ENCODE results near the gene SLC28A1.
"Not testable (repeated sequence)": the region's sequence is repeated elsewhere in the genome, so short reads cannot be mapped to it uniquely, and the experiment has no call there.

SLC28A1 gene

DNA sequence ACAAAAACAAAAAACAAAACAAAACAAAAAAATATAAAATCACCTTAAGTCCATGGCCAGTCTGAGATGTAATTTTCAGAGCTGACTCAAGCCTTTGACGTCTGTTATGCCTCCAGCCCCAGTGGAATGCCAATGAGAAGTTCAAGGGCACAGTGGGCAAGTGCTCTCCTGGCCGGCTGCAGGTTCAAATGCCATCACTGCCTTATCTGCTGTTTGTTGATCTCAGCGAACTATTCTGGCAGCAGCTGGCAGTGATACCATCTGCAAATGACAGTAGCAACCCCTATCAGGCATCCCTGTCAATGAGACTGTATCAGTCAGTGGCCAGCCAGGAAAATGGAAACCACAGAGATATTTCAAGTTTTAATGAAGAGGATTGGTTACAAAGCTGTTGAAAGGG, 86.4 kb downstream of the SLC28A1 start:
- DNase-seq (ENCODE audit: low read depth in 2 of 2): no peak

GRCh38 chr15:84973492-84974460, 89.3 kb downstream of the SLC28A1 start:
- no peak for DNase-seq (ENCODE audit: low read depth in 2 of 2)

DNA sequence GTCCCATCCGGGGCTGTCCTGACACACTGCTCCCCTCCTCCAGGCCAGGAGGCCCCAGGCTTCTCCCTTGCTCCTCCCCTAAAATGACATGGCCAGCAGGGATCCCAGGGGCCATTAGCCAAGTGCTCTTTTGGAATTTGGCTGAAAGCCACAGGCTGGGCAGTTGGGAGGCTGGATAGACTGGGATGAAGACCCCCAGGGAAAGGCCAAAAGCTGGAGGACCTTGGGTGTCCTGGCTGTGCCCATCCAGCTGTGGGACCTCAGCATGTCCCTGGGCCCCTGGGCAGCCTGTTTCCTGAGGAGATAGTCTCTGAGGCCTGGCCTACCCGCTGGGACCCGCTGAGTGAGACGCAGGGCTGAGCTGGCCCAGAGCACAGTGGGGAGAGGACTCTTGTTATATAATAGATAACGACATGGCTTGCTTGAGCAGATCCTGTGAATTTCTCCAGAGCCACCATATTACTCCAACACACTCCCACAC, 91.4 kb downstream of the SLC28A1 start:
- no peak for DNase-seq (ENCODE audit: low read depth in 2 of 2)

GRCh38 chr15:84976746-84977345, 92.4 kb downstream of the SLC28A1 start:
- no peak for DNase-seq (ENCODE audit: low read depth in 2 of 2)

DNA sequence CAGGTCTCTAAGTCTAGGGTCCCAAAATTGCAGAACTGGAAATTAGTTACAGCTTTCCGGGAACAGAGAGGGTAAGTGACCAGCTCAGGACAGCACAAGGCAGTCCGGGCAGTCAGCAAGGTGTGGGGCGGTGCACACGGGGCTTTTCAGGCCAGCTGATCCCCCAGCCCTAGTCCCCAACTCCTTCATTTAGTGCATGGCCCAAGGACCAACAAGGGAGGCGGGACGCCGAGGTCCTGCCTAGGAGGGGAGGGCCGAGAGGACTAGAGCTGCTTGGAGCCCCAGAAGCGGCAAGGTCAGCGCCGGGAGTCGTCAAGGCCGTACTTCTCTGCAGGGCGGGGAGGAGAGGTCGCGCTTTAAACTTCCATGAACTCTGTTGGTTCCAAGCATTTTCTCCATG, 95.2 kb downstream of the SLC28A1 start:
- DNase-seq (ENCODE audit: low read depth in 2 of 2): no peak

GRCh38 chr15:84980196-84981053, 96.0 kb downstream of the SLC28A1 start:
- DNase-seq (ENCODE audit: low read depth in 2 of 2): peak; percentile 73

GRCh38 chr15:84981054-84981710, 96.7 kb downstream of the SLC28A1 start:
- peak; percentile 92 for DNase-seq (ENCODE audit: low read depth in 2 of 2)

DNA sequence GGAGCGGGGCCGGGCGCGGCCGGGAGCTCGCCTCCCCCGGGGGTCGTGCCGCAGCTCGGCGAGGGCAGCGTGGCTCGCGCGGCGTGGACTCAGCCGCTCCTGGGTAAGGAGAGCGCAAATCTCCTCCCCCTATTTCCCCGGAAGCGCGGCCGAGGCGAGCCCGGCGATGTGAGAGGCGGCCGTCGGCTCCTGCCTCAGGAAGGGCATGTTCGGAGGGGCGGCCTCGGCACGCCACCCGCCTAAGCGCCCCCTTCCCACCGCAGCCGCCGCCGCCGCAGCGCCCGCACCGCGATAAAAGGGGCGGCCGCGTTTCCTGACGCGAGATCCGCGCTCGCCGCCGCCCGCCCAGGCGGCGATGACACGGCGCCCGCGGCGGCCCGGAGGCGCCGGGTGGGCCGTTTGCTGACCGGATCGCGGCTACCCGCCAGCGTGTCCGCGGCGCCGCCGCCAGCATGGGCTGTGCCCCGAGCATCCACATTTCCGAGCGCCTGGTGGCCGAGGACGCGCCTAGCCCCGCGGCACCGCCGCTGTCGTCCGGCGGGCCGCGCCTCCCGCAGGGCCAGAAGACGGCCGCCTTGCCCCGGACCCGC, 97.3 kb downstream of the SLC28A1 start, which contains the start of gene PDE8A:
Gene PDE8A (plus strand): TSS at position 146 of the 590 bp plus-strand sequence. CDS start 307 bp downstream, at position 453.
- DNase-seq (ENCODE audit: low read depth in 2 of 2): peak in 1 of 2 donors; percentile 15

GRCh38 chr15:84982301-84982920, 97.9 kb downstream of the SLC28A1 start:
- DNase-seq (ENCODE audit: low read depth in 2 of 2): peak in 1 of 2 donors; percentile 19

DNA sequence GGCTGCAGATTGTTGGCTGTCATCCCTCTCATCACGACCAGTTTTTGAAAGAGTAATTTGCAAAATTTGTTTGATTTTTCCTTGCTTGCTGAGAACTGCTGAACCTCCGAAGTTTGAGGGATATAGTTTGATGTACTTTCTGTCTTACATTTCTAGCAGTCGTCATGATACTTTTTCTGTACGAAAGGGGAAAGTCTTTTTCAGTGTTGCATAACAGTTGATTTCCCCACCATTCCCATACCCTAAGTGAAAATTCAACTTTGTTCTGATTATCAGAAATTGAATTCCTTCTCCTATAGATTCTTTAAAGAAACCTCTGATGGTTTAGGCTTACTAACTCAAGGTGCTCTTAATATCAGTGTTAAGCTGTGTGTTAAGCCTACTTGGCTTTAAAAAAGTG, 98.8 kb downstream of the SLC28A1 start:
- no peak for DNase-seq (ENCODE audit: low read depth in 2 of 2)

- DNase-seq (ENCODE audit: low read depth in 2 of 2): no peak
Measured at GRCh38 chr15:84983711-84984110, 99.2 kb downstream of the SLC28A1 start.

GRCh38 chr15:84985158-84985557, 100.7 kb downstream of the SLC28A1 start:
- DNase-seq (ENCODE audit: low read depth in 2 of 2): no peak

DNA sequence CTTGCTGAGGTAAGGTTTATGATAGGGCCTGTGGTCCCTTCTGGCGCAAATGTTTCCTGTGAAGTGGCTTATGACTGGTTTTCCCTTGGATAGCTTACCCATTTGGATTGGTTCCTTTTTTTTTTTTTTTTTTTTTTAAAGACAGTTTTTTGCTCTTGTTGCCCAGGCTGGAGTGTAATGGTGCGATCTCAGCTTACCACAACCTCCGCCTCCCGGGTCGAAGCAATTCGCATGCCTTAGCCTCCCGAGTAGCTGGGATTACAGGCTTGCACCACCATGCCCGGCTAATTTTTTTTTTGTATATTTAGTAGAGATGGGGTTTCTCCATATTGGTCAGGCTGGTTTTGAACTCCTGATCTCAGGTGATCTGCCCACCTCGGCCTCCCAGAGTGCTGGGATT, 102.9 kb downstream of the SLC28A1 start:
- not testable (repeated sequence) for DNase-seq (ENCODE audit: low read depth in 2 of 2)

DNA sequence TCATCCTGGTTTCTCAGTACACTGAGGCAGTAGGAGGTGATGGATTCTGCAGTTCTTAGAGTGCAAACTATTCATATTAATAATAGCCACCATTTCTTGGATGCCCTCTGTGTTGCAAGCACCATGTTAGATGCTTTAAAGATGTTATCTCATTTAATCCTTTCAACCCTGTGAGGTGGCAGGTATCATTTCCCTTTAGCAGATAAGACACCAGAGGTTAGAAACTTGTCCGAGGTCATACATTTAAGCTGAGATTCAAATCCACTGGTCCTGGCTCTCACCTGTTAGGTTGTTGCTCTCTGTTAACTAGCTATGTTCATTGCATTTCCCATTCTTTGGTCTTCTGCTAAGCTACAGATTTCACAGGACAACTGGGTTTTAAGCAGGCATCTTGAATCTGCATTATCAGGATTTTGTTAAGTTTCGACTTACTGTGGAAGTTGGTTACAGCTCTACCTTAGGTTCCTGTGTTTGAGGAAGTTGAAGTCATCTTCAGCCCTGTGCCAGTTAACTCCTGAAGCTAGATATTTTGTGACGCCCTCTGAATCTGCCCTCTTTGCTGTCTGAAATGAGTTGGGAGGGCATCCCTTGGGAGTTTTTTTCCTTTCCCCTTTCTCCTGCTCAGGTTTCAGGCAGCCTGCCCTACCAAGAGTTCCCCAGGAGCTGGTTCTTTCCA, 103.6 kb downstream of the SLC28A1 start:
- DNase-seq (ENCODE audit: low read depth in 2 of 2): no peak

GRCh38 chr15:84988909-84989644, 104.6 kb downstream of the SLC28A1 start:
- no peak for DNase-seq (ENCODE audit: low read depth in 2 of 2)

GRCh38 chr15:84990507-84990906, 106.0 kb downstream of the SLC28A1 start:
- DNase-seq (ENCODE audit: low read depth in 2 of 2): no peak

DNA sequence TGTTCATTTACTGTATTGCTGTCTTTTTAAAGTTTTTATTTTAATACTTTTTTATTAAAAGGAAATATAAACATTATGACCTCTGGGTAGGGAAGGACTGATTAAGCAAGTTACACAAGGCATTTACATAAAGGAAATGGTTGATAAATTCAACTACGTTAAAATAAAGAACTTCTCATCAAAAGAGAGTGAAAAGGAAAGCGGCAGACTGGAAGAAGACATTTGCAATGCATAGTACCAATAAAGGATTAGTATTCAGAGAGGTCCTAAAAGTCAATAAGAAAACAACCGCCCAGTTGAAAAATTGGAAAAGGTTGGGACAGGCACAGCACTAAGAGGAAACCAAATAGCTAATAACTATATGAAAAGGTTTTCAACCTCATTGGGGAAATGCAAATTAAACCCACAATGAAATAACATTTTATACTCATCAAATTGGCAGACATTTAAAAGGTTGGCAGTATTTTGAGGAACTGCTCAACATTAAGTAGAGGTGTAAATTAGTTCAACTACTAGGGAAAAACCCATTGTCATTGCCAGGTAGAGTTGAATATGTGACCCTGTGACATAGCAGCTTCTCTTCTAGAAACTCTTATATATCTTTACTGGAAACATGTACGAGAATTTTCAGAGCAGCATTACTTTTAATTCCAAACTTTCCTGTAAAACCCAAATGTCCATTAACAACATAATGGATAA, 106.7 kb downstream of the SLC28A1 start:
- no peak for DNase-seq (ENCODE audit: low read depth in 2 of 2)

DNA sequence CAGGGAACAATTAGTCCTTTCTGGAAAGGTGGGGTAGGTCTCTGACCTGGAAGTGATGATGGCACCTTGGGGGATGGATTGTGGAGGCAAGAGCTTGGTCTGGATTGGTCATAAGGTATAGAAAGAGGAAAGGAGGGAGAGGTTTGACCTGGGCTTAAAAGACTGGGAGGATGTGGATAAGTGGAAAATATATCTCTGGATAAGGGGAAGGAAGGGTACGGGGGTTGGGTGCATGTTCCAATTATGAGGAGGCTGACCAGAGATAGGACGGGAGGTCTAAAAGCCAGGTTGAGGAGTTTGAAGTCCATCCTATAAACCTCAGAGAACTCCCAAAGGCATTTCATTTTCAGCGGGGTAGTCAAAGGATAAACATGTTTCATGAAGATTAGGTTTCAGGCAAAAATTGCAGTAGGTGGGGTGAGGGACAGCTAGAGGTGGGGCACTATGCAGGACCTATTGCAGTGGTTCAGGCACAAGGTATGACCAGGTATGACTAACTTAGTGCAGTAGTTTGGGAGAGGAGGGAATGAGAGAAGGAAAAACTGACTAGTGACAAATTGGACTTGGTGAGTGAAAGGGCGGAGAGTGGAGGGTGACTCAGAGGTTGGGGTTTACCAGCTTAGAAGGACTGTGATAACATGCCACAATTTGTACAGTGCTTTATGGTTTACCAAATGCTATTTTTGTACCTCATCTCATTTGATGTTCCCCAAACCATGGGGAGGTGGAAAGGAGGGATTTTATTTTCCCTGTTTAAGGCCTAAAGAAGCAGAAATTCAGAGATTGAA, 107.9 kb downstream of the SLC28A1 start:
- no peak for DNase-seq (ENCODE audit: low read depth in 2 of 2)

All from stimulated activated CD8-positive, alpha-beta memory T cell treated with anti-CD3 and anti-CD28 coated beads, Interleukin-7, amount 100 ng/mL, for 1 hour (primary cell).